A549 (cell line): ENCODE measurements around the gene CCDC150. TPM values are rescaled to one million over a fixed set of nuclear protein-coding genes. Genes with fewer than 3 reads are reported as not detected.

Experiments
- ATAC-seq, 2 experiments: fragments of 200-7000 bp in 1 of 2; fragments of >200 bp in 1 of 2; cut with Nextera tagmentation in 1 of 2; cut with Tn5 transposase in 1 of 2; 3 replicates each; pipeline versions ENCODE4 v1.8.0 to v1.9.1; 2018 to 2020; ENCODE audit warnings: mild to moderate bottlenecking in 1 of 2, moderate library complexity in 1 of 2
- CTCF ChIA-PET: fragments of 300-600 bp; sonication (Branson Sonifier 250); formaldehyde crosslinking; extraction: SDS; loops from one replicate; lab custom pipeline; 2021; ENCODE audit warnings: antibody characterized with exemption, inconsistent platforms; lab: Yijun Ruan, JAX
- POLR2A ChIA-PET: fragments of 350-600 bp; formaldehyde crosslinking; extraction: SDS; loops from one replicate; lab custom pipeline; 2021; ENCODE audit warnings: antibody characterized with exemption, inconsistent platforms; lab: Yijun Ruan, JAX
- DNase-seq, 2 experiments: peaks; one replicate each; pipeline versions ENCODE4 v3.0.0 to v3.0.0-alpha.2; 2011 to 2016; ENCODE audit warnings: low read depth in 1 of 2, low spot score in 1 of 2
- FAIRE-seq: peaks from 2 replicates; lab custom pipeline; 2011; peaks lifted over from hg19 to GRCh38; lab: Jason Lieb, UNC
- H3K27ac ChIP-seq, 2 experiments: fragments of >200 bp; sonication (Bioruptor Twin); formaldehyde crosslinking; 3 replicates each; pipeline ENCODE4 v1.5.1; 2016 to 2017
- H3K4me1 ChIP-seq: fragments of >200 bp; sonication (Bioruptor Twin); formaldehyde crosslinking; 3 replicates; pipeline ENCODE4 v1.6.1; 2016
- H3K4me2 ChIP-seq: fragments of >200 bp; sonication (Bioruptor Twin); formaldehyde crosslinking; 3 replicates; pipeline ENCODE4 v1.6.1; 2016
- H3K4me3 ChIP-seq: fragments of >200 bp; sonication (Bioruptor Twin); formaldehyde crosslinking; 3 replicates; pipeline ENCODE4 v1.5.1; 2016
- H3K9me3 ChIP-seq: fragments of >200 bp; sonication (Bioruptor Twin); formaldehyde crosslinking; 3 replicates; pipeline ENCODE4 v1.6.1; 2016
- CTCF ChIP-seq: fragments of >200 bp; sonication (Bioruptor Twin); formaldehyde crosslinking; IDR thresholded peaks from 3 replicates; pipeline ENCODE4 v1.5.1; 2016
- E2F6 ChIP-seq: IDR thresholded peaks from 2 replicates; pipeline ENCODE4 v1.6.1; 2012; ENCODE audit warnings: low read depth, borderline replicate concordance
- EHF ChIP-seq: fragments of 250-450 bp; sonication (Bioruptor Pico); IDR thresholded peaks from 2 replicates; pipeline ENCODE4 v1.5.0; 2020; ENCODE audit warnings: mild to moderate bottlenecking
- HES2 ChIP-seq: fragments of >200 bp; sonication (Bioruptor Twin); formaldehyde crosslinking; IDR thresholded peaks from 2 replicates; pipeline ENCODE4 v1.6.1; 2016
- HMGXB4 ChIP-seq: fragments of 250-450 bp; sonication (Bioruptor Pico); IDR thresholded peaks from 2 replicates; pipeline ENCODE4 v1.5.0; 2021; ENCODE audit warnings: mild to moderate bottlenecking, moderate library complexity, borderline replicate concordance
- HOXB5 ChIP-seq: fragments of 250-450 bp; sonication (Bioruptor Pico); IDR thresholded peaks from 2 replicates; pipeline ENCODE4 v1.5.0; 2020; ENCODE audit warnings: mild to moderate bottlenecking, moderate library complexity
- KDM5A ChIP-seq: fragments of 200-600 bp; sonication (generic); IDR thresholded peaks from 2 replicates; pipeline ENCODE4 v1.6.1; 2016; ENCODE audit warnings: antibody characterized with exemption, mild to moderate bottlenecking
- MAFK ChIP-seq: fragments of 450-650 bp; IDR thresholded peaks from 2 replicates; pipeline ENCODE4 v1.6.1; 2014; ENCODE audit not compliant: partially characterized antibody
- NFE2L2 ChIP-seq: fragments of 150-350 bp; conservative IDR thresholded peaks from 2 replicates; pipeline ENCODE4 v1.6.1; 2014; ENCODE audit warnings: low read length
- NPAS2 ChIP-seq: fragments of 250-450 bp; sonication (Bioruptor Pico); IDR thresholded peaks from 2 replicates; pipeline ENCODE4 v1.8.0; 2022; ENCODE audit warnings: mild to moderate bottlenecking, moderate library complexity, borderline replicate concordance
- PBX3 ChIP-seq: IDR thresholded peaks from 2 replicates; pipeline ENCODE4 v1.6.1; 2012
- RNF2 ChIP-seq: fragments of 200-600 bp; sonication (generic); IDR thresholded peaks from 2 replicates; pipeline ENCODE4 v1.6.1; 2016; ENCODE audit warnings: low read depth, mild to moderate bottlenecking, antibody characterized with exemption, moderate library complexity, borderline replicate concordance
- SMC3 ChIP-seq: fragments of >200 bp; sonication (Bioruptor Twin); formaldehyde crosslinking; IDR thresholded peaks from 3 replicates; pipeline ENCODE4 v1.6.1; 2018; ENCODE audit warnings: inconsistent platforms
- WGBS: methylation state at CpG from one replicate; pipeline ENCODE4 v1.1.6; 2017; ENCODE audit errors: missing lambda C conversion rate; 5-methylcytosine and 5-hydroxymethylcytosine counted together
- polyA plus RNA-seq, 4 experiments: library from polyadenylated mRNA; depleted of rRNA in 3 of 4; stranded (reverse); fragments of >200 nt; fragmentation: RNase III in 1 of 4; extraction: RNeasy Plus Mini Kit Qiagen cat#74134 plus additional on column Dnase treatment in 1 of 4; gene quantifications; 2 replicates in 3 of 4; 3 replicates in 1 of 4; pipeline ENCODE4 v1.2.3, GENCODE V29; 2011 to 2017
- TF ChIP-seq, protein P1 (sequence below): fragments of 450-650 bp; IDR thresholded peaks from 2 replicates; pipeline ENCODE4 v1.6.1; 2014; ENCODE audit warnings: antibody characterized with exemption
- TF ChIP-seq, protein P2 (sequence below): fragments of 200-600 bp; sonication (generic); IDR thresholded peaks from 2 replicates; pipeline ENCODE4 v1.6.1; 2016; ENCODE audit warnings: antibody characterized with exemption, mild to moderate bottlenecking, moderate library complexity

The CCDC150 gene
- polyA plus RNA-seq, 2 of the 4 experiments (the other 2 are of a cell fraction) = 14.2 to 17.7 TPM

- no peak overlapping the region for H3K4me2 ChIP-seq
- DNase-seq = no peak
- 63% methylated on average over 3 of the region's 3 CpGs for WGBS
- FAIRE-seq = no peak
- no peaks in the 10 kb centered on the region for H3K9me3 ChIP-seq
- H3K4me1 ChIP-seq = peaks cover 18% of the 10 kb centered on the region
- no peak overlapping the region for H3K4me3 ChIP-seq
- ATAC-seq = no peak
- H3K27ac ChIP-seq = no peak overlapping the region
- CTCF ChIA-PET = interaction anchor here (1.2 kb wide), 1 partner anchor 9 kb away, joined by 4 read pairs; no protein-coding TSS in a partner anchor
- TF ChIP-seq CTCF (no peak), PBX3 (no peak), EHF (CRISPR knock-in tag) (no peak), KDM5A (no peak), HMGXB4 (CRISPR knock-in tag) (no peak), HES2 (no peak), RNF2 (no peak), NFE2L2 (no peak), SMC3 (no peak), HOXB5 (CRISPR knock-in tag) (no peak), E2F6 (no peak), NPAS2 (CRISPR knock-in tag) (no peak)
- TF ChIP-seq, protein P1, sequence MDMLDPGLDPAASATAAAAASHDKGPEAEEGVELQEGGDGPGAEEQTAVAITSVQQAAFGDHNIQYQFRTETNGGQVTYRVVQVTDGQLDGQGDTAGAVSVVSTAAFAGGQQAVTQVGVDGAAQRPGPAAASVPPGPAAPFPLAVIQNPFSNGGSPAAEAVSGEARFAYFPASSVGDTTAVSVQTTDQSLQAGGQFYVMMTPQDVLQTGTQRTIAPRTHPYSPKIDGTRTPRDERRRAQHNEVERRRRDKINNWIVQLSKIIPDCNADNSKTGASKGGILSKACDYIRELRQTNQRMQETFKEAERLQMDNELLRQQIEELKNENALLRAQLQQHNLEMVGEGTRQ = no peak
- TF ChIP-seq, protein P2, sequence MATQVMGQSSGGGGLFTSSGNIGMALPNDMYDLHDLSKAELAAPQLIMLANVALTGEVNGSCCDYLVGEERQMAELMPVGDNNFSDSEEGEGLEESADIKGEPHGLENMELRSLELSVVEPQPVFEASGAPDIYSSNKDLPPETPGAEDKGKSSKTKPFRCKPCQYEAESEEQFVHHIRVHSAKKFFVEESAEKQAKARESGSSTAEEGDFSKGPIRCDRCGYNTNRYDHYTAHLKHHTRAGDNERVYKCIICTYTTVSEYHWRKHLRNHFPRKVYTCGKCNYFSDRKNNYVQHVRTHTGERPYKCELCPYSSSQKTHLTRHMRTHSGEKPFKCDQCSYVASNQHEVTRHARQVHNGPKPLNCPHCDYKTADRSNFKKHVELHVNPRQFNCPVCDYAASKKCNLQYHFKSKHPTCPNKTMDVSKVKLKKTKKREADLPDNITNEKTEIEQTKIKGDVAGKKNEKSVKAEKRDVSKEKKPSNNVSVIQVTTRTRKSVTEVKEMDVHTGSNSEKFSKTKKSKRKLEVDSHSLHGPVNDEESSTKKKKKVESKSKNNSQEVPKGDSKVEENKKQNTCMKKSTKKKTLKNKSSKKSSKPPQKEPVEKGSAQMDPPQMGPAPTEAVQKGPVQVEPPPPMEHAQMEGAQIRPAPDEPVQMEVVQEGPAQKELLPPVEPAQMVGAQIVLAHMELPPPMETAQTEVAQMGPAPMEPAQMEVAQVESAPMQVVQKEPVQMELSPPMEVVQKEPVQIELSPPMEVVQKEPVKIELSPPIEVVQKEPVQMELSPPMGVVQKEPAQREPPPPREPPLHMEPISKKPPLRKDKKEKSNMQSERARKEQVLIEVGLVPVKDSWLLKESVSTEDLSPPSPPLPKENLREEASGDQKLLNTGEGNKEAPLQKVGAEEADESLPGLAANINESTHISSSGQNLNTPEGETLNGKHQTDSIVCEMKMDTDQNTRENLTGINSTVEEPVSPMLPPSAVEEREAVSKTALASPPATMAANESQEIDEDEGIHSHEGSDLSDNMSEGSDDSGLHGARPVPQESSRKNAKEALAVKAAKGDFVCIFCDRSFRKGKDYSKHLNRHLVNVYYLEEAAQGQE = no peak
- POLR2A ChIA-PET = no interaction called here
Measured at GRCh38 chr2:196610796-196611195, 28.7 kb upstream of the CCDC150 start.

- no peak overlapping the region for H3K4me3 ChIP-seq
- no peak overlapping the region for H3K27ac ChIP-seq
- no peaks in the 10 kb centered on the region for H3K9me3 ChIP-seq
- no peak overlapping the region for H3K4me2 ChIP-seq
- 72% methylated on average over 2 of the region's 2 CpGs for WGBS
- ChIA-PET POLR2A (no interaction called here), CTCF (no interaction called here)
- FAIRE-seq (no peak), ATAC-seq (peak in 1 of 2 experiments; percentile 42; a peak in 1 of 6 replicates)
- TF ChIP-seq PBX3 = no peak
- peak; percentile 34 for TF ChIP-seq MAFK
- TF ChIP-seq EHF (CRISPR knock-in tag) = no peak
- TF ChIP-seq, all 56 proteins: peak for 1
- no peak for DNase-seq
- peaks cover 3% of the 10 kb centered on the region for H3K4me1 ChIP-seq
Measured at GRCh38 chr2:196613302-196613701, 26.2 kb upstream of the CCDC150 start.
